Heart right ventricle (tissue), 16 donors: ENCODE data around the gene LRMDA. TPM values are rescaled to one million over a fixed set of nuclear protein-coding genes. Genes with fewer than 3 reads are reported as not detected.

Experiments used
- ATAC-seq, 8 donors: fragments of 200-7000 bp; cut with Tn5 transposase; one replicate each; pipeline ENCODE4 v1.9.1; 2020; ENCODE audit warnings: mild to moderate bottlenecking in 8 of 8, moderate library complexity in 8 of 8, moderate number of reproducible peaks in 1 of 8
- DNase-seq, 2 donors: peaks; one replicate each; pipeline ENCODE4 v3.0.0-alpha.2; 2020
- H3K27ac ChIP-seq, 10 donors: fragments of 200-600 bp; sonication (generic) in 2 of 10; one replicate each; pipeline versions ENCODE4 v1.5.0 to v1.8.0; 2020 to 2022; ENCODE audit warnings: mild to moderate bottlenecking in 3 of 10
- H3K27me3 ChIP-seq, 7 donors: fragments of 200-600 bp; one replicate each; pipeline ENCODE4 v1.8.0; 2021 to 2022; ENCODE audit warnings: mild to moderate bottlenecking in 2 of 7
- H3K36me3 ChIP-seq, 9 donors: fragments of 200-600 bp; sonication (generic) in 1 of 9; one replicate each; pipeline versions ENCODE4 v1.5.0 to v1.8.0; 2020 to 2022; ENCODE audit warnings: mild to moderate bottlenecking in 2 of 9
- H3K4me1 ChIP-seq, 9 donors: fragments of 200-600 bp; sonication (generic) in 1 of 9; one replicate each; pipeline versions ENCODE4 v1.5.0 to v1.8.0; 2020 to 2022; ENCODE audit warnings: mild to moderate bottlenecking in 4 of 9
- H3K4me3 ChIP-seq, 10 donors: fragments of 200-600 bp; sonication (generic) in 2 of 10; one replicate each; pipeline versions ENCODE4 v1.5.0 to v1.8.0; 2020 to 2022; ENCODE audit warnings: mild to moderate bottlenecking in 7 of 10, moderate library complexity in 2 of 10
- H3K9me3 ChIP-seq, 11 donors: fragments of 200-600 bp in 10 of 11; sonication (generic) in 2 of 11; one replicate each; pipeline versions ENCODE4 v1.5.0 to v1.8.0; 2013 to 2022; ENCODE audit warnings: mild to moderate bottlenecking in 2 of 11, control low read depth in 1 of 11, moderate library complexity in 1 of 11
- WGBS, 2 donors: extraction: QIAGEN DNeasy Blood & Tissue Kit; methylation state at CpG; one replicate each; pipeline ENCODE4 v1.1.7; 2013; ENCODE audit warnings: inconsistent platforms in 1 of 2; 5-methylcytosine and 5-hydroxymethylcytosine counted together
- intact Hi-C, 10 donors: fragments of 100-400 bp; cut with DNase I; formaldehyde crosslinking; loops; one replicate each; pipeline versions ENCODE4 v1.11.1 to v1.14.2; 2022
- polyA plus RNA-seq, 2 donors: library from polyadenylated mRNA; stranded (reverse); fragments of 200-250 nt; gene quantifications; one replicate each; pipeline ENCODE4 v1.2.3, GENCODE V29; 2013
- total RNA-seq, 10 donors: library from RNA; stranded (reverse); fragmentation: NEBNext Ultra II Directional in 3 of 10; extraction: Animal tissue kit (Norgen Biotek cat#: 25700) in 3 of 10; gene quantifications; one replicate each; pipeline versions ENCODE4 v1.2.1 to v1.2.4, GENCODE V29; 2021 to 2023
- TF ChIP-seq, protein P1 (sequence below), 9 donors: fragments of 200-600 bp; sonication (generic) in 2 of 9; IDR thresholded peaks; one replicate each; pipeline versions ENCODE4 v1.5.0 to v1.8.0; 2021 to 2022; ENCODE audit warnings: antibody characterized with exemption in 9 of 9, mild to moderate bottlenecking in 5 of 9, moderate library complexity in 1 of 9
- donor health status: Arrhythmogenic right ventricular cardiomyopathy.
- donor health status: ischemic (EF 13 %, LVEDD 7.1; RV severe dilation, severe dysfunction).
- donor health status: healthy with polysubstance abuse.
- donor health status: DM: no; HTN: yes; CAD: no.
- donor health status: DM: no; HTN: no; CAD: no.
- donor health status: ischemic (EF 25% LVEDD 6.9; RV normal size, moderate dysfunction).
- donor health status: ischemic (EF 25% LVEDD 5.7; RV mildly dilated, moderate dysfunction).
- donor health status: healthy.
- donor health status: DM: yes; HTN: yes; CAD: no.
- donor health status: Ischemic cardiomyopathy.
- donor health status: ischemic (EF 35%, LVEDD 5.7; RV mildly dilated, moderate dysfunction).
- donor health status: nonischemic (EF 11% LVEDD 7.7; RV severe dilation, severe dysfunction).
- donor health status: DM: yes; HTN: yes; CAD: no.
- donor health status: PGD.
- donor health status: ischemic (EF 29% LVEDD 5.4; RV normal size, mild dysfunction).
- donor health status: nonischemic (EF 23%, LVEDD 6.1; RV moderate dilation, normal function).

The LRMDA gene
- total and polyA plus RNA-seq, 12 donors, result 4.0 to 59.8 (median 12.7) TPM

- Histone ChIP-seq H3K9me3 (no peaks in the 10 kb centered on the region), H3K36me3 (no peaks in the 10 kb centered on the region), H3K27ac (no peak overlapping the region), H3K4me1 (no peaks in the 10 kb centered on the region), H3K27me3 (peaks cover 0 to 4% (median 0%) of the 10 kb centered on the region in 7 donors), H3K4me3 (no peak overlapping the region)
- WGBS, 2 donors, result 92% methylated on average over 7 of the region's 7 CpGs
- DNase-seq, result no peak
- no peak for ATAC-seq
- intact Hi-C loops, result no loop called here
- TF ChIP-seq, protein P1, sequence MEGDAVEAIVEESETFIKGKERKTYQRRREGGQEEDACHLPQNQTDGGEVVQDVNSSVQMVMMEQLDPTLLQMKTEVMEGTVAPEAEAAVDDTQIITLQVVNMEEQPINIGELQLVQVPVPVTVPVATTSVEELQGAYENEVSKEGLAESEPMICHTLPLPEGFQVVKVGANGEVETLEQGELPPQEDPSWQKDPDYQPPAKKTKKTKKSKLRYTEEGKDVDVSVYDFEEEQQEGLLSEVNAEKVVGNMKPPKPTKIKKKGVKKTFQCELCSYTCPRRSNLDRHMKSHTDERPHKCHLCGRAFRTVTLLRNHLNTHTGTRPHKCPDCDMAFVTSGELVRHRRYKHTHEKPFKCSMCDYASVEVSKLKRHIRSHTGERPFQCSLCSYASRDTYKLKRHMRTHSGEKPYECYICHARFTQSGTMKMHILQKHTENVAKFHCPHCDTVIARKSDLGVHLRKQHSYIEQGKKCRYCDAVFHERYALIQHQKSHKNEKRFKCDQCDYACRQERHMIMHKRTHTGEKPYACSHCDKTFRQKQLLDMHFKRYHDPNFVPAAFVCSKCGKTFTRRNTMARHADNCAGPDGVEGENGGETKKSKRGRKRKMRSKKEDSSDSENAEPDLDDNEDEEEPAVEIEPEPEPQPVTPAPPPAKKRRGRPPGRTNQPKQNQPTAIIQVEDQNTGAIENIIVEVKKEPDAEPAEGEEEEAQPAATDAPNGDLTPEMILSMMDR (IDR thresholded peaks at IDR 0.05), result no peak
These were observed 581.4 kb downstream of the LRMDA start for GRCh38 chr10:76012716-76013327.

DNA sequence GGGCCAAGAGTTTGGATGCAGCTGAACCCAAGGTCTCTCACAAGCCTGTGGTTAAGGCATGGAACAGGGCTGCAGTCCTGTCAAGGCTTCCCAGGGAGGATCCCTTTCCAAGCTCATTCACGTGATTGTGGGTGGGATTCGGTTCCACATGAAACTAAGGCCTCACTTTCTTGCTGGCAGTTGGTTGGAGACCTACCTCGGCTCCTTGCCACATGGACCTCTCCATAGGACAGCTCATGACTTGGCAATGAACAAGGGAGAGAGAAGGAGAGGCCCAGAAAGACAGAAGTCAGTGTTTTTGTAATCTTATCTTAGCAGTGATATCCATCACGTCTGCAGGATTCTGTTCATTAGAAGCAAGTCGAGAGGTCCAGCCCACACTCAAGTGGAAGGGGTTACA, 583.8 kb downstream of the LRMDA start:
- ATAC-seq (no peak), DNase-seq (no peak)
- Histone ChIP-seq H3K4me3 (no peak overlapping the region), H3K27ac (no peak overlapping the region), H3K36me3 (no peaks in the 10 kb centered on the region), H3K27me3 (no peaks in the 10 kb centered on the region), H3K9me3 (no peaks in the 10 kb centered on the region), H3K4me1 (no peaks in the 10 kb centered on the region)
- WGBS, 2 donors, result 62 to 64% methylated on average over 5 of the region's 5 CpGs
- TF ChIP-seq, protein P1 (IDR thresholded peaks at IDR 0.05), result no peak
- intact Hi-C loops, result no loop called here

DNA sequence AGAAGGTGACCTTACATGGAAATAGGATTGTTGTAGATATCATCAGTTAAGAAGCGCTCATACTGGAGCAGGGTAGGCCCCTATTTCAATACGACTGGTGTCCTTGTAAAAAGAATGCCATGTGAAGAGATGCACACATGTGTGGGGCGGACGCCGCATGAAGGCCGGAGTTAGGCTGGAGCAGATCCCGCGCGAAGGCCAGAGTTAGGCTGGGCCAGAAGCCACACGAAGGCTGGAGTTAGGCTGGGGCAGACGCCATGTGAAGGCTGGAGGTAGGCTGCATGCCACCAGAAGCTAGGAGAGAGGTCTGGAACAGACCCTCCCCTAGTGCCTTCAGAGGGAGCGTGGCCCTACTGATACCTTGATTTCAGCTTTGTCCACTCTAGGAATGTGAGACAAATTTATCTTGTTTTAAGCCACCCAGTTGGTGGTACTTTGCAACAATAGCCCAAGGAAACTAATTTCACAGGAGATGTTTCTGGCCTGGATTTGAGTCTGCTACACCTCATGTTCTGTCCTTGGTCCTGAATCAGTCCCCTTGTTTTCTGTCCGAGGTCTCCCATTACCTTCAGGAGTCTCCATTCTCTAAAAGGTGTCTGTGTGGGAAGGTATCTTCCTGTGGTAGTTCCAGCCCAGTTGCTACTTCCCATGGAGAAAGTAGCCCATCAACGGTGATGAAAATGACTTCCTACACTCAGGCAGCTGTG, 585.8 kb downstream of the LRMDA start:
- Histone ChIP-seq H3K27me3 (no peaks in the 10 kb centered on the region), H3K36me3 (no peaks in the 10 kb centered on the region), H3K27ac (no peak overlapping the region), H3K4me1 (no peaks in the 10 kb centered on the region), H3K4me3 (no peak overlapping the region), H3K9me3 (no peaks in the 10 kb centered on the region)
- intact Hi-C loops, result no loop called here
- no peak for DNase-seq
- TF ChIP-seq, protein P1 (IDR thresholded peaks at IDR 0.05), result no peak
- WGBS, 2 donors, result 89 to 91% methylated on average over 14 of the region's 14 CpGs
- ATAC-seq, result no peak

- WGBS, 2 donors, result 70 to 74% methylated on average over 6 of the region's 6 CpGs
- ATAC-seq (no peak), DNase-seq (no peak)
- Histone ChIP-seq H3K4me1 (no peaks in the 10 kb centered on the region), H3K9me3 (no peaks in the 10 kb centered on the region), H3K36me3 (no peaks in the 10 kb centered on the region), H3K27me3 (no peaks in the 10 kb centered on the region), H3K4me3 (no peak overlapping the region), H3K27ac (no peak overlapping the region)
- TF ChIP-seq, protein P1 (IDR thresholded peaks at IDR 0.05), result no peak
- intact Hi-C loops, result no loop called here
These were observed 586.5 kb downstream of the LRMDA start for GRCh38 chr10:76017733-76018433.
